ENCODE results near the gene HDHD3. TPM values are rescaled to one million over a fixed set of nuclear protein-coding genes. Genes with fewer than 3 reads are reported as not detected.

Gene HDHD3
- total RNA-seq, 2 donors from 2014 or later: 132 to 141 TPM

DNA sequence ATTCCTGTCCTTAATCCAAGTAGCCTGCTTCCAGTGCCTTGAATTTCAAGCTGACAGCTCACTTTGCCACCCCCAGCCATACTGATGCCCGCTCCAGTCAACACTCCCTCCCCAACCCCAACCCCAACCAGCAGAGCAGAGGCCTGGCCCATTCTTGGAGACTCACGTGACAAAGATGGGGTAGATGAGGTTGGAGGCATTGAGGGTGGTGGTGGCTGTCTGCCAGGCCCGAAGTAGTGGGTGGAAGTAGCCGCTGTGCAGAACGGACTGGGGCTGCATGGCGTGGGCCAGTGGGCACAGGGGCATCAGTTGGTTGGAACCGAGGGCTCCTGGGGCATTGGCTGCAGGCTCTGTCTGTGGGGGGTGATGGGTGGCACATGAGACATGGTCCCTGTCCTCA is 16.5 kb upstream of the HDHD3 start:
- no peak for DNase-seq

DNA sequence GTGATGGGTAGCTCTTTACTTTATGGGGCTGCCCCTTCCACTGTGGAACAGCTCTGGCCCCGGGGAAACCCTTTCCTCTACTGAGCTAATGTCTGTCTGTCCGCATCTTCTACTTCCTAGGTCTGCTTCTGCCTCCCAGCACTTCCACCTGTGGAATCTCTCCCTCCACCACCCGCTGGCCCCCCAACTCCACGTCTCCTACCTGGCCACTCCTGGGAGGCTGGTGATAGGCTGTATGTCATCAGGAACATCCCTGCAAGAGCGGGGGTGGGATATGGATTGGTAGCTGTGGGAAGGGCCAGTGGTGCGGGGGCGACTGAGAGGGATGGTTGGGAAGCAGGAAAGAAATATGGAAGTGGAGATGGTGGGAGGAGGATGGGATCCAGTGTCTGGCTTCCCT is 15.1 kb upstream of the HDHD3 start:
- Histone ChIP-seq H3K36me3 (peaks cover 8% of the 10 kb centered on the region), H3K27ac (no peak overlapping the region), H3K9ac (ENCODE audit: low read depth in 2 of 2, low read length in 2 of 2) (no peak overlapping the region), H3K27me3 (no peaks in the 10 kb centered on the region), H3K4me1 (peaks cover 13% of the 10 kb centered on the region), H3K4me3 (no peak overlapping the region), H3K9me3 (no peaks in the 10 kb centered on the region)
- intact Hi-C loops (cut with DNase I): no loop called here
- TF ChIP-seq CTCF (IDR thresholded peaks at IDR 0.05): no peak
- no peak for DNase-seq

More for the DNA sequence above, 16.5 kb upstream of the HDHD3 start:
- no peak for TF ChIP-seq CTCF (IDR thresholded peaks at IDR 0.05)
- peaks cover 11% of the 10 kb centered on the region for H3K4me1 ChIP-seq
- no peak overlapping the region for H3K9ac ChIP-seq (ENCODE audit: low read depth in 2 of 2, low read length in 2 of 2)
- intact Hi-C loops (cut with DNase I): no loop called here
- H3K4me3 ChIP-seq: no peak overlapping the region
- H3K36me3 ChIP-seq: peaks cover 8% of the 10 kb centered on the region
- no peak overlapping the region for H3K27ac ChIP-seq
- H3K27me3 ChIP-seq: no peaks in the 10 kb centered on the region
- no peaks in the 10 kb centered on the region for H3K9me3 ChIP-seq

GRCh38 chr9:113390192-113390960 is 13.6 kb upstream of the HDHD3 start:
- Histone ChIP-seq H3K36me3 (peaks cover 8% of the 10 kb centered on the region), H3K9ac (ENCODE audit: low read depth in 2 of 2, low read length in 2 of 2) (no peak overlapping the region), H3K4me3 (no peak overlapping the region), H3K27me3 (no peaks in the 10 kb centered on the region), H3K9me3 (no peaks in the 10 kb centered on the region), H3K27ac (no peak overlapping the region), H3K4me1 (peaks cover 13% of the 10 kb centered on the region)
- intact Hi-C loops (cut with DNase I): no loop called here
- TF ChIP-seq CTCF (IDR thresholded peaks at IDR 0.05): no peak
- no peak for DNase-seq

- DNase-seq: no peak
Observed at GRCh38 chr9:113389451-113389850, 12.7 kb upstream of the HDHD3 start.

GRCh38 chr9:113388833-113389232 is 12.0 kb upstream of the HDHD3 start:
- Histone ChIP-seq H3K9ac (ENCODE audit: low read depth in 2 of 2, low read length in 2 of 2) (peak overlapping the region; percentile 8 to 79), H3K4me3 (no peak overlapping the region), H3K4me1 (peaks cover 13% of the 10 kb centered on the region), H3K36me3 (peaks cover 8% of the 10 kb centered on the region), H3K27me3 (no peaks in the 10 kb centered on the region), H3K9me3 (no peaks in the 10 kb centered on the region), H3K27ac (peak overlapping the region; percentile 85)
- intact Hi-C loops (cut with DNase I): no loop called here
- peak; percentile 62 for DNase-seq
- no peak for TF ChIP-seq CTCF (IDR thresholded peaks at IDR 0.05)

More at GRCh38 chr9:113389451-113389850, 12.7 kb upstream of the HDHD3 start:
- H3K36me3 ChIP-seq: peaks cover 8% of the 10 kb centered on the region
- H3K27me3 ChIP-seq: no peaks in the 10 kb centered on the region
- peaks cover 13% of the 10 kb centered on the region for H3K4me1 ChIP-seq
- intact Hi-C loops (cut with DNase I): no loop called here
- peak overlapping the region in 1 of 2 donors; percentile 79 for H3K9ac ChIP-seq (ENCODE audit: low read depth in 2 of 2, low read length in 2 of 2)
- no peak overlapping the region for H3K27ac ChIP-seq
- TF ChIP-seq CTCF (IDR thresholded peaks at IDR 0.05): no peak
- H3K4me3 ChIP-seq: no peak overlapping the region
- H3K9me3 ChIP-seq: no peaks in the 10 kb centered on the region

Data from colonic mucosa (tissue), 4 donors.